ENCODE data around the gene SLC15A1.

Gene SLC15A1

DNA sequence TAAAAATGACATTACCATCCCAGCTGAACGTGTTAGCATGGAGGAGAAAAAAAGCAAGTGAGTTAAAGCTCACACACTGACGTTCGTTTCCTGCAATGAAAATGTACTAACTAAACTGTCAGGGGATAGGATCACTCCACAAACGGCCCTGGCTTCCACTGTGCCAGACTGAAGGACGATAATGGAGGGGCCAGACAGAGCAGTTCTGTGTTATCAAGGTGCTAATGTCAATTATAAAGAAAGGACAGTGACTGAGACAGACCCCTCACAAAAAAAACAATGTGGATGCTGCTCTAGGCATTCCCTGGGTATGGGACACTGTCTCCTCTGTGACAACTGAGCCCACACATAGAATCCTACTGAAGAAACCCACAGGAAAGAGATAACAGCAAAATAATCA lies 43.7 kb upstream of the SLC15A1 start:
- no peak overlapping the region for H3K4me3 ChIP-seq (ENCODE audit: low read depth, low read length)
- TF ChIP-seq, protein P1, sequence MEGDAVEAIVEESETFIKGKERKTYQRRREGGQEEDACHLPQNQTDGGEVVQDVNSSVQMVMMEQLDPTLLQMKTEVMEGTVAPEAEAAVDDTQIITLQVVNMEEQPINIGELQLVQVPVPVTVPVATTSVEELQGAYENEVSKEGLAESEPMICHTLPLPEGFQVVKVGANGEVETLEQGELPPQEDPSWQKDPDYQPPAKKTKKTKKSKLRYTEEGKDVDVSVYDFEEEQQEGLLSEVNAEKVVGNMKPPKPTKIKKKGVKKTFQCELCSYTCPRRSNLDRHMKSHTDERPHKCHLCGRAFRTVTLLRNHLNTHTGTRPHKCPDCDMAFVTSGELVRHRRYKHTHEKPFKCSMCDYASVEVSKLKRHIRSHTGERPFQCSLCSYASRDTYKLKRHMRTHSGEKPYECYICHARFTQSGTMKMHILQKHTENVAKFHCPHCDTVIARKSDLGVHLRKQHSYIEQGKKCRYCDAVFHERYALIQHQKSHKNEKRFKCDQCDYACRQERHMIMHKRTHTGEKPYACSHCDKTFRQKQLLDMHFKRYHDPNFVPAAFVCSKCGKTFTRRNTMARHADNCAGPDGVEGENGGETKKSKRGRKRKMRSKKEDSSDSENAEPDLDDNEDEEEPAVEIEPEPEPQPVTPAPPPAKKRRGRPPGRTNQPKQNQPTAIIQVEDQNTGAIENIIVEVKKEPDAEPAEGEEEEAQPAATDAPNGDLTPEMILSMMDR (IDR thresholded peaks at IDR 0.05; ENCODE audit: low read depth, low read length) = no peak

DNA sequence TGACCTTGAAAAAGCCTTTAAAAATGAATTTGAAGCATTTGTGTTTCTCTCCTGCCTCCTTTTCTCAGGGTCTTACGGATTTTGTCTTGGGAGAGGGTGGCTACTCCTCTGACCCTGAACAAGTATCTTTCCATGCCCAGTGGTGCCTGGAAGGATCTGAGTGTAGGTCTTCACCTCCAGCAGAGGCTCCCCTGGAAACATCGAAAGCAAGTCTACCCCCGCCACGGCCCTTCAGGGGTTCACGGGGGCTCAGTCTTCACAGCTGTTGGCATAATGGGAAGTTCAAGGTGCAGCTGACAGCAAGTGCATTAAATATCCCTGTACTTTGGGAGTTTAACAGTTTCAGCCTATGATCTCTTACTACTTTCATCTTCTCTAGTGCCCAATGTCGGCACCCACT lies 42.7 kb upstream of the SLC15A1 start:
- TF ChIP-seq, protein P1 (IDR thresholded peaks at IDR 0.05; ENCODE audit: low read depth, low read length) = no peak
- no peak overlapping the region for H3K4me3 ChIP-seq (ENCODE audit: low read depth, low read length)

DNA sequence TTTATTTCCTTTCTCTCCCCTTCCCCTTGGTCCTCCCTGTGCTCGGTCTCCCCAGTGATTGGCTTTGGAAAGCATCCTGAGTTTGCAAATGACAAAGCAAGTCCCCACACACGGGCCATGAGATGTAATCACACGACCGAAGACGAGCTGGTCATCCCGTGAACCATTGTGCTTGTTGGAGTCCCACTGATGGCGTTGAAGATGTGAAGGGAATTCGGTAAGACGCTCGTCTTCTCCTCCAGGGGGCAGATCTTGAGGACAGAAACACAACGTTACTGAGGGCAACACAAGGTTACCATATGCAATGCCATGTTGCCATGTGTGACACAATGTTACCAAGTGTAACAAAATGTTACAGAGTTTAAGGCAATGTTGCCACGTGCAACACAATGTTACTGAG lies 42.0 kb upstream of the SLC15A1 start:
- no peak overlapping the region for H3K4me3 ChIP-seq (ENCODE audit: low read depth, low read length)
- TF ChIP-seq, protein P1 (IDR thresholded peaks at IDR 0.05; ENCODE audit: low read depth, low read length) = no peak

- no peak overlapping the region for H3K4me3 ChIP-seq (ENCODE audit: low read depth, low read length)
- TF ChIP-seq, protein P1 (IDR thresholded peaks at IDR 0.05; ENCODE audit: low read depth, low read length) = no peak
These were observed 40.5 kb upstream of the SLC15A1 start for GRCh38 chr13:98792785-98793495.

GRCh38 chr13:98792321-98792720 lies 39.8 kb upstream of the SLC15A1 start:
- TF ChIP-seq, protein P1 (IDR thresholded peaks at IDR 0.05; ENCODE audit: low read depth, low read length) = no peak
- no peak overlapping the region for H3K4me3 ChIP-seq (ENCODE audit: low read depth, low read length)

- TF ChIP-seq, protein P1 (IDR thresholded peaks at IDR 0.05; ENCODE audit: low read depth, low read length) = no peak
- H3K4me3 ChIP-seq (ENCODE audit: low read depth, low read length) = no peak overlapping the region
These were observed 39.1 kb upstream of the SLC15A1 start for GRCh38 chr13:98791611-98792010.

DNA sequence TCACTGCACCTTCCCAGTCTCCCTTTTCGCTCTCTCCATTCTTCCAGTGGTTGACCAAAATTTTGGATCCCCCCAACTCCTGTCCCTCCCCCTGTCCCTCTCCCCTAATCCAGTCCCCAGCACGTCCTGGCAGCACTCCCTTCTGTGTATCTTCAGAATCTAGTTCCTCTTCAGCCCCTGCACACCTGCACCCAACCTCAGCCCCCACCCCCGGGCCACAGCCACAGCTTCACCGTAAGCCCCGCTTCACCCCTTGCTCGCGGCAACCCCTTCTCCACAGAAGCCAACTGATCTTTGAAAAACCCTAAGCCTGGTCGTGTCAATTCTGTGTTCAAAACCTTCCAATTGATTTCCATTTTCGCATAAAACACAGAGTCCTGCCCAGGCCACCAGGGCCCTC lies 35.5 kb upstream of the SLC15A1 start:
- TF ChIP-seq, protein P1 (IDR thresholded peaks at IDR 0.05; ENCODE audit: low read depth, low read length) = no peak

More for the DNA sequence above, 35.5 kb upstream of the SLC15A1 start:
- no peak overlapping the region for H3K4me3 ChIP-seq (ENCODE audit: low read depth, low read length)
